ENCODE measurements around the gene PARP9. TPM values are rescaled to one million over a fixed set of nuclear protein-coding genes. Genes with fewer than 3 reads are reported as not detected.

The PARP9 gene
- total and polyA plus RNA-seq, 10 of the 15 experiments (the other 5 are each of a cell fraction or from before 2014, with no cell fraction given) = 34.0 to 122 (median 46.1) TPM

DNA sequence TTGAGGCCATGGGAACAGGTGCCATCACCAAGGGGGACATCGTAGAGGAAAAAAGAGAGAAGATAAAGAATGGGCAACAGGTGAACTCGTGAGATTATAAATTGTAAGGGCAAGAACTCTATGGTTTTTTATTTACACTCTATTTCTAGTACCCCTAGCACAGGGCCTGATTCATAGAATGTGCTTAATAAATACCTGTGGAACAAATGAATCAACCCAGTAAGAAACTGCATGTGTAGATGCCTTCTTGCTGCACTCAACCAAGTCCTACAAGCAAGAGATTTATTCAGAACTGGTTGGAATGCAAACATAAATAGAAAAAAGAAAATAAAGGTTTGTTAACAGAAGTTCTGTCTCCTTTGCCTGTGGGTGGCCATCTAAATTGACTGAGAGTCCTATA is 30.6 kb downstream of the PARP9 start:
- Histone ChIP-seq H3K27me3 (replicated peaks in 1 of 2; ENCODE audit: control insufficient read depth in 2 of 2, insufficient read depth in 2 of 2, low read length in 1 of 2) (no peaks in the 10 kb centered on the region), H2AFZ (ENCODE audit: control insufficient read depth, low read depth, low read length) (no peak overlapping the region), H3K79me2 (ENCODE audit: control insufficient read depth, insufficient read depth, low read length) (no peaks in the 10 kb centered on the region), H3K9me3 (replicated peaks; ENCODE audit: control insufficient read depth, insufficient read depth, low read length) (no peaks in the 10 kb centered on the region), H4K20me1 (ENCODE audit: control insufficient read depth, insufficient read depth) (no peaks in the 10 kb centered on the region), H3K4me3 (no peak overlapping the region), H3K36me3 (ENCODE audit: control insufficient read depth in 2 of 2, insufficient read depth in 2 of 2, low read length in 1 of 2) (peaks cover 5 to 18% of the 10 kb centered on the region in 2 experiments), H3K9ac (ENCODE audit: control insufficient read depth, insufficient read depth, low read length) (no peak overlapping the region), H3K4me2 (ENCODE audit: control insufficient read depth, insufficient read depth) (no peak overlapping the region; the same call in 1 of the 2 replicates), H3K27ac (ENCODE audit: control insufficient read depth, insufficient read depth) (no peak overlapping the region), H3K4me1 (ENCODE audit: control insufficient read depth, insufficient read depth, low read length) (peaks cover 6% of the 10 kb centered on the region)
- ChIA-PET CTCF (interaction anchor here (0.8 to 1.7 kb wide), 8 partner anchors 8 to 228 kb away, joined by 3 to 6 read pairs (median 4); no protein-coding TSS in a partner anchor), POLR2A (interaction anchor here (1.0 to 1.4 kb wide), 3 partner anchors 19 to 33 kb away, joined by 3 to 4 read pairs (median 3); partner anchors contain the start of gene KPNA1), RAD21 (ENCODE audit: unreplicated experiment) (interaction anchor here (0.9 to 2.1 kb wide), 10 partner anchors 11 to 145 kb away, joined by 3 to 7 read pairs (median 3); partner anchors contain the start of genes KPNA1 and WDR5B), SMC1A (ENCODE audit: uncharacterized antibody, unreplicated experiment) (interaction anchor here (0.6 to 2.2 kb wide), 13 partner anchors 9 to 138 kb away, joined by 3 to 9 read pairs (median 5); partner anchors contain the start of gene KPNA1)
- FAIRE-seq (no peak), DNase-seq (ENCODE audit: low read depth, low spot score) (no peak), ATAC-seq (peak; percentile 9; the same call in 1 of the 3 replicates)
- WGBS (ENCODE audit: insufficient coverage, insufficient replicate concordance, low lambda C conversion rate, missing lambda C conversion rate) = 42% methylated on average over 2 of the region's 2 CpGs
- intact Hi-C loops (cut with micrococcal nuclease; ENCODE audit: unreplicated experiment) (loop anchor here (10.0 kb wide), 1 partner anchor 139 kb away; no protein-coding TSS in a partner anchor), in situ Hi-C loops (cut with MboI) (loop anchor here (10.0 kb wide), 1 partner anchor 989 kb away; the partner anchor contains the start of gene POLQ)
- BruUV-seq (replicated peaks) = no TSS peak
- no peak for TF ChIP-seq RUNX3 (IDR thresholded peaks at IDR 0.05; ENCODE audit: low read length)
- TF ChIP-seq CHD2 (IDR thresholded peaks at IDR 0.05; ENCODE audit: borderline replicate concordance, low read depth, low read length) = no peak
- TF ChIP-seq, protein P1, sequence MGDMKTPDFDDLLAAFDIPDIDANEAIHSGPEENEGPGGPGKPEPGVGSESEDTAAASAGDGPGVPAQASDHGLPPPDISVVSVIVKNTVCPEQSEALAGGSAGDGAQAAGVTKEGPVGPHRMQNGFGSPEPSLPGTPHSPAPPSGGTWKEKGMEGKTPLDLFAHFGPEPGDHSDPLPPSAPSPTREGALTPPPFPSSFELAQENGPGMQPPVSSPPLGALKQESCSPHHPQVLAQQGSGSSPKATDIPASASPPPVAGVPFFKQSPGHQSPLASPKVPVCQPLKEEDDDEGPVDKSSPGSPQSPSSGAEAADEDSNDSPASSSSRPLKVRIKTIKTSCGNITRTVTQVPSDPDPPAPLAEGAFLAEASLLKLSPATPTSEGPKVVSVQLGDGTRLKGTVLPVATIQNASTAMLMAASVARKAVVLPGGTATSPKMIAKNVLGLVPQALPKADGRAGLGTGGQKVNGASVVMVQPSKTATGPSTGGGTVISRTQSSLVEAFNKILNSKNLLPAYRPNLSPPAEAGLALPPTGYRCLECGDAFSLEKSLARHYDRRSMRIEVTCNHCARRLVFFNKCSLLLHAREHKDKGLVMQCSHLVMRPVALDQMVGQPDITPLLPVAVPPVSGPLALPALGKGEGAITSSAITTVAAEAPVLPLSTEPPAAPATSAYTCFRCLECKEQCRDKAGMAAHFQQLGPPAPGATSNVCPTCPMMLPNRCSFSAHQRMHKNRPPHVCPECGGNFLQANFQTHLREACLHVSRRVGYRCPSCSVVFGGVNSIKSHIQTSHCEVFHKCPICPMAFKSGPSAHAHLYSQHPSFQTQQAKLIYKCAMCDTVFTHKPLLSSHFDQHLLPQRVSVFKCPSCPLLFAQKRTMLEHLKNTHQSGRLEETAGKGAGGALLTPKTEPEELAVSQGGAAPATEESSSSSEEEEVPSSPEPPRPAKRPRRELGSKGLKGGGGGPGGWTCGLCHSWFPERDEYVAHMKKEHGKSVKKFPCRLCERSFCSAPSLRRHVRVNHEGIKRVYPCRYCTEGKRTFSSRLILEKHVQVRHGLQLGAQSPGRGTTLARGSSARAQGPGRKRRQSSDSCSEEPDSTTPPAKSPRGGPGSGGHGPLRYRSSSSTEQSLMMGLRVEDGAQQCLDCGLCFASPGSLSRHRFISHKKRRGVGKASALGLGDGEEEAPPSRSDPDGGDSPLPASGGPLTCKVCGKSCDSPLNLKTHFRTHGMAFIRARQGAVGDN (IDR thresholded peaks at IDR 0.05) = no peak
- no peak for TF ChIP-seq MEF2B (IDR thresholded peaks at IDR 0.05; ENCODE audit: partially characterized antibody, poor library complexity, severe bottlenecking)
- no peak for TF ChIP-seq RB1 (IDR thresholded peaks at IDR 0.05; ENCODE audit: borderline replicate concordance)
- TF ChIP-seq NRF1 (conservative IDR thresholded peaks at IDR 0.05; ENCODE audit: low read depth, low read length) = no peak

Measured in GM12878 (cell line).